ENCODE results near the gene EEF2K.

Gene EEF2K

DNA sequence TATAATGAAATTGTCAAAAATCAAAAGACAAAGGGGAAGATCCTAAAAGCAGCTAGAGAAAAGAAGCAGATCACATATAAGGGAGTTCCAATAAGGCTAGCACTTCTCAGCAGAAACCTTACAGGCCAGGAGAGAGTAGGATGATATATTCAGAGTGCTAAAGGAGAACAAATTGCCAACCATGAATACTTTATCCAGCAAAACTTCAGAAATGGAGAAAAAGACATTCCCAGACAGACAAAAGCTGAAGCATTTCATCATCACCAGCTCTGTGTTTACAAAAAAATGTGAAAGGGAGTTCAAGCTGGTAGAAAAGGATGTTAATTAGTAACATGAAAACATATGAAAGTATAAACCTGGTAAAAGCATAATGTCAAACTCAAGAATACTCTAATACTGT lies 131.0 kb downstream of the EEF2K start:
- TF ChIP-seq CSDC2 (CRISPR knock-in tag; IDR thresholded peaks at IDR 0.05) (no peak), ZC3H10 (CRISPR knock-in tag; IDR thresholded peaks at IDR 0.05) (no peak), OSR1 (CRISPR knock-in tag; IDR thresholded peaks at IDR 0.05) (no peak), SNAI2 (CRISPR knock-in tag; IDR thresholded peaks at IDR 0.05) (no peak), ISL1 (CRISPR knock-in tag; IDR thresholded peaks at IDR 0.05) (no peak)
- ATAC-seq = no peak

GRCh38 chr16:22337849-22338635 lies 132.0 kb downstream of the EEF2K start:
- ATAC-seq = no peak
- TF ChIP-seq ISL1 (CRISPR knock-in tag; IDR thresholded peaks at IDR 0.05) = no peak
- no peak for TF ChIP-seq CSRNP3 (CRISPR knock-in tag; IDR thresholded peaks at IDR 0.05)
- no peak for TF ChIP-seq ZC3H10 (CRISPR knock-in tag; IDR thresholded peaks at IDR 0.05)
- no peak for TF ChIP-seq RARB (CRISPR knock-in tag; IDR thresholded peaks at IDR 0.05)
- TF ChIP-seq TCF4 (CRISPR knock-in tag; IDR thresholded peaks at IDR 0.05; ENCODE audit: borderline replicate concordance) = no peak
- no peak for TF ChIP-seq ZNF70 (CRISPR knock-in tag; IDR thresholded peaks at IDR 0.05)
- no peak for TF ChIP-seq OSR1 (CRISPR knock-in tag; IDR thresholded peaks at IDR 0.05)
- no peak for TF ChIP-seq ARNTL (CRISPR knock-in tag; IDR thresholded peaks at IDR 0.05; ENCODE audit: borderline replicate concordance, low read depth)
- TF ChIP-seq ZFP30 (CRISPR knock-in tag; IDR thresholded peaks at IDR 0.05) = no peak
- no peak for TF ChIP-seq PATZ1 (CRISPR knock-in tag; IDR thresholded peaks at IDR 0.05; ENCODE audit: borderline replicate concordance)
- TF ChIP-seq, protein P1, sequence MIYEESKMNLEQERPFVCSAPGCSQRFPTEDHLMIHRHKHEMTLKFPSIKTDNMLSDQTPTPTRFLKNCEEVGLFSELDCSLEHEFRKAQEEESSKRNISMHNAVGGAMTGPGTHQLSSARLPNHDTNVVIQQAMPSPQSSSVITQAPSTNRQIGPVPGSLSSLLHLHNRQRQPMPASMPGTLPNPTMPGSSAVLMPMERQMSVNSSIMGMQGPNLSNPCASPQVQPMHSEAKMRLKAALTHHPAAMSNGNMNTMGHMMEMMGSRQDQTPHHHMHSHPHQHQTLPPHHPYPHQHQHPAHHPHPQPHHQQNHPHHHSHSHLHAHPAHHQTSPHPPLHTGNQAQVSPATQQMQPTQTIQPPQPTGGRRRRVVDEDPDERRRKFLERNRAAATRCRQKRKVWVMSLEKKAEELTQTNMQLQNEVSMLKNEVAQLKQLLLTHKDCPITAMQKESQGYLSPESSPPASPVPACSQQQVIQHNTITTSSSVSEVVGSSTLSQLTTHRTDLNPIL (CRISPR knock-in tag; IDR thresholded peaks at IDR 0.05; ENCODE audit: low read depth) = no peak

Data from SK-N-SH treated with all-trans-retinoic acid at 6 μM for 48 hours (cell line).